OCI-LY7 (cell line): Measurements from ENCODE around the gene RALBP1.

Experiments used
- EZH2phosphoT487 ChIP-seq: fragments of 200-600 bp; sonication (generic); IDR thresholded peaks from 2 replicates; pipeline ENCODE4 v1.6.1; 2018; ENCODE audit warnings: low read depth, borderline replicate concordance, mild to moderate bottlenecking, mixed run types, antibody characterized with exemption, low read length, moderate library complexity, mixed read lengths
- TF ChIP-seq, protein P1 (sequence below): fragments of 200-600 bp; sonication (generic); conservative IDR thresholded peaks from 2 replicates; pipeline ENCODE4 v1.5.1; 2014; ENCODE audit warnings: mild to moderate bottlenecking, antibody characterized with exemption, low read length, moderate library complexity, mixed read lengths

DNA sequence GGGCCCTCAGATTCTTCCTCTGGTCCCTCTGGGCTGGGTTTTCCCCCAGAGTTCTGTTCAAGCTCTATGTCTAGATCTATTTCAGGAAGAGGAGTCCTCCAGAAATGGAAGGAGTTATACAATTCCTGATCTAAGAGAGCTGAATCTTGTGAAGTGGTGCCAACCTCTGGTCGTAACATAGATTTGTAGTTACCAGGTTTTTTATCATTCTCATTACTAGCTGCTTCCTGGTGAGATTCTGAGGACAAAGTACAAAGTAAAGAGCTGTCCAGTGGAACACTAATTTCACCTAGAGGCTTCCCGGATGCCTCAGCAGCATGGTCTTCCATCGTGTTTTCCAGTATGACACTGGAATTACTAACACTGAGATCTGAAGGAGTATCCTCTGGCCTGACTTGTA is 94.9 kb downstream of the RALBP1 start:
- TF ChIP-seq, protein P1, sequence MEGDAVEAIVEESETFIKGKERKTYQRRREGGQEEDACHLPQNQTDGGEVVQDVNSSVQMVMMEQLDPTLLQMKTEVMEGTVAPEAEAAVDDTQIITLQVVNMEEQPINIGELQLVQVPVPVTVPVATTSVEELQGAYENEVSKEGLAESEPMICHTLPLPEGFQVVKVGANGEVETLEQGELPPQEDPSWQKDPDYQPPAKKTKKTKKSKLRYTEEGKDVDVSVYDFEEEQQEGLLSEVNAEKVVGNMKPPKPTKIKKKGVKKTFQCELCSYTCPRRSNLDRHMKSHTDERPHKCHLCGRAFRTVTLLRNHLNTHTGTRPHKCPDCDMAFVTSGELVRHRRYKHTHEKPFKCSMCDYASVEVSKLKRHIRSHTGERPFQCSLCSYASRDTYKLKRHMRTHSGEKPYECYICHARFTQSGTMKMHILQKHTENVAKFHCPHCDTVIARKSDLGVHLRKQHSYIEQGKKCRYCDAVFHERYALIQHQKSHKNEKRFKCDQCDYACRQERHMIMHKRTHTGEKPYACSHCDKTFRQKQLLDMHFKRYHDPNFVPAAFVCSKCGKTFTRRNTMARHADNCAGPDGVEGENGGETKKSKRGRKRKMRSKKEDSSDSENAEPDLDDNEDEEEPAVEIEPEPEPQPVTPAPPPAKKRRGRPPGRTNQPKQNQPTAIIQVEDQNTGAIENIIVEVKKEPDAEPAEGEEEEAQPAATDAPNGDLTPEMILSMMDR: no peak
- no peak for TF ChIP-seq EZH2phosphoT487
